WI38 (cell line): ENCODE results near the gene GMCL1.

Source experiments
- H3K4me3 ChIP-seq: 2 replicates; pipeline ENCODE4 v1.5.1; 2011; ENCODE audit warnings: low read depth, mild to moderate bottlenecking, control low read depth, low read length
- CTCF ChIP-seq: IDR thresholded peaks from 2 replicates; pipeline ENCODE4 v1.5.1; 2012; ENCODE audit warnings: low read depth, mild to moderate bottlenecking, control low read depth, low read length

Gene GMCL1

GRCh38 chr2:69789175-69789721 is 40.2 kb upstream of the GMCL1 start:
- H3K4me3 ChIP-seq: no peak overlapping the region
- TF ChIP-seq CTCF: no peak

GRCh38 chr2:69789772-69790600 is 39.5 kb upstream of the GMCL1 start:
- H3K4me3 ChIP-seq: peak overlapping the region; percentile 2; the same call in 1 of the 2 replicates

GRCh38 chr2:69790601-69790959 is 38.9 kb upstream of the GMCL1 start:
- no peak overlapping the region; the same call in 1 of the 2 replicates for H3K4me3 ChIP-seq

More at GRCh38 chr2:69789772-69790600, 39.5 kb upstream of the GMCL1 start:
- no peak for TF ChIP-seq CTCF

GRCh38 chr2:69791045-69791444 is 38.4 kb upstream of the GMCL1 start:
- no peak for TF ChIP-seq CTCF
- no peak overlapping the region for H3K4me3 ChIP-seq

More at GRCh38 chr2:69790601-69790959, 38.9 kb upstream of the GMCL1 start:
- TF ChIP-seq CTCF: no peak

- TF ChIP-seq CTCF: no peak
- H3K4me3 ChIP-seq: no peak overlapping the region
Measured at GRCh38 chr2:69796174-69796573, 33.3 kb upstream of the GMCL1 start.

GRCh38 chr2:69797235-69797634 is 32.2 kb upstream of the GMCL1 start:
- TF ChIP-seq CTCF: no peak
- no peak overlapping the region for H3K4me3 ChIP-seq

- no peak overlapping the region for H3K4me3 ChIP-seq
- TF ChIP-seq CTCF: no peak
Measured at GRCh38 chr2:69797836-69798289, 31.6 kb upstream of the GMCL1 start.
